K562 (cell line): ENCODE data around the gene IL12RB1. TPM values are rescaled to one million over a fixed set of nuclear protein-coding genes. Genes with fewer than 3 reads are reported as not detected.
A peak's percentile ranks its signal among the peaks of the same experiment; 100 is the strongest.

Source experiments
- MBD2 ChIP-seq: sonication (generic); IDR thresholded peaks from 2 replicates; pipeline ENCODE4 v1.6.1; 2016; ENCODE audit warnings: low read depth, borderline replicate concordance
- MCM7 ChIP-seq, 2 experiments: fragments of 450-650 bp; IDR thresholded peaks; 2 replicates each; pipeline ENCODE4 v1.6.1; 2016 to 2018
- NCOA1 ChIP-seq: fragments of 450-650 bp; IDR thresholded peaks from 2 replicates; pipeline ENCODE4 v1.6.1; 2016; ENCODE audit warnings: low read depth
- POLR3G ChIP-seq: IDR thresholded peaks from 2 replicates; pipeline ENCODE4 v1.6.1; 2011; ENCODE audit not compliant: insufficient read length, insufficient replicate concordance; ENCODE audit errors: extremely low read depth
- RB1 ChIP-seq: fragments of 450-650 bp; IDR thresholded peaks from 2 replicates; pipeline ENCODE4 v1.6.1; 2017; ENCODE audit warnings: low read depth, mild to moderate bottlenecking
- SPI1 ChIP-seq: IDR thresholded peaks from 2 replicates; pipeline ENCODE4 v1.6.1; 2011; ENCODE audit warnings: low read depth, low read length, control low read depth, borderline replicate concordance
- ZNF263 ChIP-seq: sonication (generic); formaldehyde crosslinking; IDR thresholded peaks from 2 replicates; pipeline ENCODE4 v1.8.0; 2022; ENCODE audit warnings: mild to moderate bottlenecking, missing genetic modification reagents, borderline replicate concordance
- ZNF586 ChIP-seq: fragments of 450-650 bp; formaldehyde crosslinking; conservative IDR thresholded peaks from 2 replicates; pipeline ENCODE4 v1.4.0; 2020; ENCODE audit warnings: mild to moderate bottlenecking, moderate library complexity
- polyA plus RNA-seq, 8 experiments: library from polyadenylated mRNA; depleted of rRNA in 4 of 8; stranded (reverse) in 5 of 8; unstranded in 3 of 8; fragments of >200 nt; fragmentation: Nextera tagmentation in 2 of 8; fragmentation: Illumina TruSeq in 1 of 8; extraction: Ambion mirVana in 2 of 8; extraction: Trizol in 1 of 8; gene quantifications; 2 replicates each; pipeline versions ENCODE4 v1.2.1 to v1.2.3, GENCODE V29; 2011 to 2014; ENCODE audit warnings: inconsistent platforms in 1 of 8, missing spikeins in 1 of 8
- total RNA-seq, 7 experiments: library from RNA; depleted of rRNA in 6 of 7; stranded (reverse); fragments of >200 nt in 6 of 7; fragmentation: Illumina TruSeq in 2 of 7; extraction: Trizol in 2 of 7; gene quantifications; 2 replicates each; pipeline versions ENCODE4 v1.2.1 to v1.2.3, GENCODE V29; 2011 to 2021; ENCODE audit warnings: low replicate concordance in 1 of 7
- TF ChIP-seq, protein P1 (sequence below): IDR thresholded peaks from 3 replicates; pipeline ENCODE4 v1.6.1; 2011; ENCODE audit warnings: borderline replicate concordance, mild to moderate bottlenecking, moderate library complexity; ENCODE audit not compliant: insufficient read length; ENCODE audit errors: extremely low read depth
- TF ChIP-seq, protein P2 (sequence below): sonication (generic); formaldehyde crosslinking; IDR thresholded peaks from 2 replicates; pipeline ENCODE4 v1.8.0; 2022; ENCODE audit warnings: mild to moderate bottlenecking, missing genetic modification reagents
- TF ChIP-seq, protein P3 (sequence below): sonication (generic); formaldehyde crosslinking; IDR thresholded peaks from 2 replicates; pipeline ENCODE4 v1.5.0; 2020; ENCODE audit warnings: missing genetic modification reagents
- TF ChIP-seq, protein P4 (sequence below), 2 experiments: fragments of 450-650 bp in 1 of 2; sonication (generic) in 1 of 2; formaldehyde crosslinking; conservative IDR thresholded peaks; 2 replicates each; pipeline versions ENCODE4 v1.4.0 to v1.8.1; 2020 to 2022; ENCODE audit warnings: mild to moderate bottlenecking in 1 of 2, missing genetic modification reagents in 1 of 2

IL12RB1 gene
- total and polyA plus RNA-seq, 9 of the 15 experiments (the other 6 are each of a cell fraction or from before 2014, with no cell fraction given): 0.04 to 0.07 (median 0.06) TPM; not detected in 5

DNA sequence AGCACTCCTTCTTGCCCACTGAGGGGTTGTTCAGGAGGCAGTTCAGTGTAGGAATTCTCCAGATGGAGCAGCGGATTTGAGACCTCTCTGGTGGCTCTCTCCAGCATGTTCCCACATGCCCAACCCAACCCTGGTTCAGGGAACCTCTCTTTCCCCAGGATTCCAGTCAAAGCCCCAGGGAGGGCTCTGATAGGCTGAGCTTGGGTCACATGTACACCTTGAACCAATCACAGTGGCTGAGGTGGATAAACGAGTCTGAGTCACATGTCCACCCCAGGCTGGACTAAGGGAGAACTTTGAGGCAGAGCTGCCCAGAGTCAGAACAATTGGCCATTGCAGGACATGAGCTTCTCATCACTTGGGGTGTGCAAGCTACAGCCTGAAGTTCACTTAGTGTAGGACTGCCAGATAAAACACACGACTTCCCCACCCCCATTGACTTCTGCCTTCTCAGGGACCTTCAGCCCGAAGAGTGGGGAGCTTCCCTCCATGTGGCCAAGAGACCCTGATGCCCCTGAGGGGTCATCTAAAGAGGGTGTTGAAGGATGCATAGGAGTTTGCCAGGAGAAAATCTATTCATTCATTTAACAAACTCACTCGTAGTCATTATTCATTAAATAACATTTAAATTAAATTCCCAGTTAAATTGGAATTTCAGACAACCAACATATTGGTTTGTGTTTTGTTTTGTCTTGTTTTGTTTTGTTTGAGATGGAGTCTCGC is 6.9 kb upstream of the IL12RB1 start (continued):
- TF ChIP-seq, protein P1, sequence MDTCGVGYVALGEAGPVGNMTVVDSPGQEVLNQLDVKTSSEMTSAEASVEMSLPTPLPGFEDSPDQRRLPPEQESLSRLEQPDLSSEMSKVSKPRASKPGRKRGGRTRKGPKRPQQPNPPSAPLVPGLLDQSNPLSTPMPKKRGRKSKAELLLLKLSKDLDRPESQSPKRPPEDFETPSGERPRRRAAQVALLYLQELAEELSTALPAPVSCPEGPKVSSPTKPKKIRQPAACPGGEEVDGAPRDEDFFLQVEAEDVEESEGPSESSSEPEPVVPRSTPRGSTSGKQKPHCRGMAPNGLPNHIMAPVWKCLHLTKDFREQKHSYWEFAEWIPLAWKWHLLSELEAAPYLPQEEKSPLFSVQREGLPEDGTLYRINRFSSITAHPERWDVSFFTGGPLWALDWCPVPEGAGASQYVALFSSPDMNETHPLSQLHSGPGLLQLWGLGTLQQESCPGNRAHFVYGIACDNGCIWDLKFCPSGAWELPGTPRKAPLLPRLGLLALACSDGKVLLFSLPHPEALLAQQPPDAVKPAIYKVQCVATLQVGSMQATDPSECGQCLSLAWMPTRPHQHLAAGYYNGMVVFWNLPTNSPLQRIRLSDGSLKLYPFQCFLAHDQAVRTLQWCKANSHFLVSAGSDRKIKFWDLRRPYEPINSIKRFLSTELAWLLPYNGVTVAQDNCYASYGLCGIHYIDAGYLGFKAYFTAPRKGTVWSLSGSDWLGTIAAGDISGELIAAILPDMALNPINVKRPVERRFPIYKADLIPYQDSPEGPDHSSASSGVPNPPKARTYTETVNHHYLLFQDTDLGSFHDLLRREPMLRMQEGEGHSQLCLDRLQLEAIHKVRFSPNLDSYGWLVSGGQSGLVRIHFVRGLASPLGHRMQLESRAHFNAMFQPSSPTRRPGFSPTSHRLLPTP: no peak
- no peak for TF ChIP-seq NCOA1
- no peak for TF ChIP-seq ZNF263 (CRISPR knock-in tag)
- TF ChIP-seq, protein P2, sequence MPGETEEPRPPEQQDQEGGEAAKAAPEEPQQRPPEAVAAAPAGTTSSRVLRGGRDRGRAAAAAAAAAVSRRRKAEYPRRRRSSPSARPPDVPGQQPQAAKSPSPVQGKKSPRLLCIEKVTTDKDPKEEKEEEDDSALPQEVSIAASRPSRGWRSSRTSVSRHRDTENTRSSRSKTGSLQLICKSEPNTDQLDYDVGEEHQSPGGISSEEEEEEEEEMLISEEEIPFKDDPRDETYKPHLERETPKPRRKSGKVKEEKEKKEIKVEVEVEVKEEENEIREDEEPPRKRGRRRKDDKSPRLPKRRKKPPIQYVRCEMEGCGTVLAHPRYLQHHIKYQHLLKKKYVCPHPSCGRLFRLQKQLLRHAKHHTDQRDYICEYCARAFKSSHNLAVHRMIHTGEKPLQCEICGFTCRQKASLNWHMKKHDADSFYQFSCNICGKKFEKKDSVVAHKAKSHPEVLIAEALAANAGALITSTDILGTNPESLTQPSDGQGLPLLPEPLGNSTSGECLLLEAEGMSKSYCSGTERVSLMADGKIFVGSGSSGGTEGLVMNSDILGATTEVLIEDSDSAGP: no peak
- no peak for TF ChIP-seq MCM7 (IDR thresholded peaks at IDR 0.05)
- no peak for TF ChIP-seq ZNF586 (CRISPR knock-in tag)
- no peak for TF ChIP-seq POLR3G
- 0 out of 2 replicates have a peak, but pooled peaks have one; percentile 17 for TF ChIP-seq MBD2
- TF ChIP-seq RB1: no peak
- TF ChIP-seq, protein P3, sequence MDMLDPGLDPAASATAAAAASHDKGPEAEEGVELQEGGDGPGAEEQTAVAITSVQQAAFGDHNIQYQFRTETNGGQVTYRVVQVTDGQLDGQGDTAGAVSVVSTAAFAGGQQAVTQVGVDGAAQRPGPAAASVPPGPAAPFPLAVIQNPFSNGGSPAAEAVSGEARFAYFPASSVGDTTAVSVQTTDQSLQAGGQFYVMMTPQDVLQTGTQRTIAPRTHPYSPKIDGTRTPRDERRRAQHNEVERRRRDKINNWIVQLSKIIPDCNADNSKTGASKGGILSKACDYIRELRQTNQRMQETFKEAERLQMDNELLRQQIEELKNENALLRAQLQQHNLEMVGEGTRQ: peak; percentile 98
- TF ChIP-seq, protein P4, sequence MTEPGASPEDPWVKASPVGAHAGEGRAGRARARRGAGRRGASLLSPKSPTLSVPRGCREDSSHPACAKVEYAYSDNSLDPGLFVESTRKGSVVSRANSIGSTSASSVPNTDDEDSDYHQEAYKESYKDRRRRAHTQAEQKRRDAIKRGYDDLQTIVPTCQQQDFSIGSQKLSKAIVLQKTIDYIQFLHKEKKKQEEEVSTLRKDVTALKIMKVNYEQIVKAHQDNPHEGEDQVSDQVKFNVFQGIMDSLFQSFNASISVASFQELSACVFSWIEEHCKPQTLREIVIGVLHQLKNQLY (CRISPR knock-in tag; conservative IDR thresholded peaks at IDR 0.05): no peak
- TF ChIP-seq SPI1: no peak
